HepG2 (cell line): Measurements from ENCODE around the gene PRR11. TPM values are rescaled to one million over a fixed set of nuclear protein-coding genes. Genes with fewer than 3 reads are reported as not detected.
"Not testable (repeated sequence)": the region's sequence is repeated elsewhere in the genome, so short reads cannot be mapped to it uniquely, and the experiment has no call there.

Experiments used
- ATAC-seq: fragments of 200-7000 bp; cut with Tn5 transposase; 3 replicates; pipeline ENCODE4 v1.9.1; 2020; ENCODE audit warnings: mild to moderate bottlenecking, moderate library complexity
- BruUV-seq: library from RNA; stranded (reverse); fragments of 400-500 nt; replicated peaks from 2 replicates; lab custom pipeline; 2021; lab: Mats Ljungman, UMichigan
- CTCF ChIA-PET: fragments of 300-600 bp; formaldehyde crosslinking; extraction: SDS; loops from one replicate; lab custom pipeline; 2021; ENCODE audit warnings: low total read pairs, inconsistent platforms, low intra/inter-chr PET ratio; lab: Yijun Ruan, JAX
- POLR2A ChIA-PET: fragments of 350-600 bp; sonication (Branson Sonifier 250); formaldehyde crosslinking; loops from one replicate; lab custom pipeline; 2020; ENCODE audit warnings: antibody characterized with exemption, inconsistent platforms; lab: Yijun Ruan, JAX
- DNase-seq: peaks from one replicate; pipeline ENCODE4 v3.0.0-alpha.2; 2015; ENCODE audit warnings: low spot score
- FAIRE-seq: peaks from 3 replicates; lab custom pipeline; 2011; peaks lifted over from hg19 to GRCh38; lab: Jason Lieb, UNC
- H2AFZ ChIP-seq: one replicate; pipeline ENCODE4 v1.6.1; 2011; ENCODE audit warnings: low read length, inconsistent platforms
- H3K27ac ChIP-seq: fragments of 300-600 bp; 3 replicates; pipeline ENCODE4 v1.8.0; 2011; ENCODE audit warnings: mixed run types, mild to moderate bottlenecking, mixed read lengths, low read length, inconsistent platforms; ENCODE audit not compliant: insufficient read depth; ENCODE audit errors: extremely low read length
- H3K27me3 ChIP-seq, 2 experiments: fragments of 200-600 bp in 1 of 2; 2 replicates in 1 of 2; 3 replicates in 1 of 2; pipeline versions ENCODE4 v1.6.0 to v1.8.0; 2011; ENCODE audit warnings: low read length in 2 of 2, mild to moderate bottlenecking in 2 of 2, moderate library complexity in 2 of 2, inconsistent platforms in 1 of 2; ENCODE audit not compliant: insufficient read depth in 2 of 2, control insufficient read depth in 1 of 2
- H3K36me3 ChIP-seq, 2 experiments: fragments of 200-600 bp in 1 of 2; replicated peaks in 1 of 2; 2 replicates in 1 of 2; 3 replicates in 1 of 2; pipeline versions ENCODE4 v1.5.1 to v1.8.0; 2011; ENCODE audit warnings: low read length in 2 of 2, inconsistent platforms in 1 of 2; ENCODE audit not compliant: insufficient read depth in 2 of 2, control insufficient read depth in 1 of 2
- H3K4me1 ChIP-seq: 2 replicates; pipeline ENCODE4 v1.5.1; 2012; ENCODE audit warnings: low read length, inconsistent platforms; ENCODE audit not compliant: insufficient read depth
- H3K4me2 ChIP-seq: 2 replicates; pipeline ENCODE4 v1.6.0; 2011; ENCODE audit warnings: low read depth, low read length, inconsistent platforms
- H3K4me3 ChIP-seq, 3 experiments: fragments of 200-600 bp in 1 of 3; sonication (generic), shearing (Covaris generic) in 1 of 3; replicated peaks in 1 of 3; 2 replicates each; pipeline ENCODE4 v1.5.1; 2011 to 2016; ENCODE audit warnings: low read length in 3 of 3, inconsistent platforms in 2 of 3, low read depth in 2 of 3, mild to moderate bottlenecking in 2 of 3, control low read depth in 1 of 3, mixed read lengths in 1 of 3; ENCODE audit not compliant: insufficient read depth in 1 of 3
- H3K79me2 ChIP-seq: one replicate; pipeline ENCODE4 v1.6.1; 2011; ENCODE audit warnings: low read length, inconsistent platforms; ENCODE audit not compliant: insufficient read depth
- H3K9ac ChIP-seq: 2 replicates; pipeline ENCODE4 v1.6.0; 2011; ENCODE audit warnings: mild to moderate bottlenecking, low read depth, low read length, inconsistent platforms; ENCODE audit not compliant: insufficient read depth
- H3K9me3 ChIP-seq: 2 replicates; pipeline ENCODE4 v1.5.1; 2012; ENCODE audit warnings: mild to moderate bottlenecking, low read length
- H4K20me1 ChIP-seq: 2 replicates; pipeline ENCODE4 v1.6.0; 2011; ENCODE audit warnings: inconsistent platforms, mild to moderate bottlenecking, low read length, moderate library complexity; ENCODE audit not compliant: insufficient read depth
- CEBPB ChIP-seq: IDR thresholded peaks from 2 replicates; pipeline ENCODE4 v1.6.1; 2011; ENCODE audit warnings: low read depth, low read length, improper control_type of control experiment, borderline replicate concordance
- CEBPG ChIP-seq: IDR thresholded peaks from 2 replicates; pipeline ENCODE4 v1.6.1; 2016
- DRAP1 ChIP-seq: IDR thresholded peaks from 2 replicates; pipeline ENCODE4 v1.6.1; 2016; ENCODE audit warnings: missing genetic modification reagents, missing compliant biosample characterization
- FUBP1 ChIP-seq: sonication (generic); formaldehyde crosslinking; IDR thresholded peaks from 2 replicates; pipeline ENCODE4 v1.5.1; 2020; ENCODE audit warnings: missing genetic modification reagents, mild to moderate bottlenecking, borderline replicate concordance
- NFATC3 ChIP-seq: sonication (generic); formaldehyde crosslinking; IDR thresholded peaks from 2 replicates; pipeline ENCODE4 v1.5.1; 2020; ENCODE audit warnings: mild to moderate bottlenecking, missing genetic modification reagents
- REPIN1 ChIP-seq: sonication (generic); formaldehyde crosslinking; IDR thresholded peaks from 2 replicates; pipeline ENCODE4 v1.8.0; 2022; ENCODE audit warnings: missing genetic modification reagents, low read depth, mild to moderate bottlenecking, borderline replicate concordance
- REXO4 ChIP-seq: sonication (generic); formaldehyde crosslinking; IDR thresholded peaks from 2 replicates; pipeline ENCODE4 v1.8.0; 2022; ENCODE audit warnings: missing genetic modification reagents, mild to moderate bottlenecking, borderline replicate concordance
- ZBTB33 ChIP-seq: sonication (generic); formaldehyde crosslinking; IDR thresholded peaks from 2 replicates; pipeline ENCODE4 v1.4.0; 2020; ENCODE audit warnings: missing genetic modification reagents
- ZBTB38 ChIP-seq: sonication (generic); formaldehyde crosslinking; IDR thresholded peaks from 2 replicates; pipeline ENCODE4 v1.5.1; 2020; ENCODE audit warnings: mild to moderate bottlenecking, missing genetic modification reagents
- ZFP90 ChIP-seq: sonication (generic); formaldehyde crosslinking; IDR thresholded peaks from 2 replicates; pipeline ENCODE4 v1.8.0; 2022; ENCODE audit warnings: missing genetic modification reagents, mild to moderate bottlenecking, inconsistent platforms, borderline replicate concordance
- ZKSCAN1 ChIP-seq: fragments of 150-350 bp; IDR thresholded peaks from 2 replicates; pipeline ENCODE4 v1.6.1; 2014; ENCODE audit warnings: low read length
- WGBS: methylation state at CpG from one replicate; pipeline ENCODE4 v1.1.6; 2017; ENCODE audit warnings: low lambda C conversion rate; 5-methylcytosine and 5-hydroxymethylcytosine counted together
- in situ Hi-C: cut with HindIII; loops from 2 replicates; pipeline ENCODE4 v1.10.0; 2017; ENCODE audit warnings: low pct_unique_long_range_greater_than_20kb; ENCODE audit not compliant: extremely low pct_ligation_motif_present
- intact Hi-C: fragments of 100-400 bp; cut with micrococcal nuclease; formaldehyde crosslinking; loops from one replicate; pipeline ENCODE4 v1.10.0; 2022; ENCODE audit not compliant: unreplicated experiment
- polyA plus RNA-seq, 8 experiments: library from polyadenylated mRNA; depleted of rRNA in 3 of 8; stranded (reverse) in 7 of 8; unstranded in 1 of 8; fragments of >200 nt; fragmentation: Illumina TruSeq in 4 of 8; extraction: Trizol in 4 of 8; gene quantifications; 2 replicates each; pipeline versions ENCODE4 v1.2.1 to v1.2.3, GENCODE V29; 2011 to 2016; ENCODE audit warnings: low read depth in 4 of 8, missing spikeins in 1 of 8, mixed read lengths in 1 of 8; ENCODE audit not compliant: insufficient read depth in 1 of 8
- total RNA-seq, 5 experiments: library from RNA; depleted of rRNA; stranded (reverse); fragments of >200 nt; fragmentation: Illumina TruSeq; extraction: Trizol; gene quantifications; 2 replicates each; pipeline ENCODE4 v1.2.3, GENCODE V29; 2016; ENCODE audit warnings: low read depth in 1 of 5

The PRR11 gene
- total and polyA plus RNA-seq, 2 of the 13 experiments (the other 11 are each of a cell fraction or from before 2014, with no cell fraction given), result 35.7 to 39.2 TPM

- peaks cover 81% of the 10 kb centered on the region for H3K79me2 ChIP-seq
- WGBS, result 97% methylated on average over 10 of the region's 10 CpGs
- FAIRE-seq, H4K20me1 ChIP-seq, in situ Hi-C loops, intact Hi-C loops, H3K4me2 ChIP-seq, H3K9ac ChIP-seq, BruUV-seq, DNase-seq, ATAC-seq, CTCF ChIA-PET, H3K4me3 ChIP-seq, H3K36me3 ChIP-seq, H2AFZ ChIP-seq, H3K27ac ChIP-seq, POLR2A ChIA-PET, H3K9me3 ChIP-seq, H3K27me3 ChIP-seq: not testable (repeated sequence)
- TF ChIP-seq ZBTB38 (CRISPR knock-in tag), result peak; percentile 41; the same call in 1 of the 2 replicates
- peak; percentile 22; the same call in 1 of the 2 replicates for TF ChIP-seq ZBTB33 (CRISPR knock-in tag)
- 0 out of 2 replicates have a peak, but pooled peaks have one; percentile 24 for TF ChIP-seq CEBPG (CRISPR knock-in tag)
- peak; percentile 24; the same call in 1 of the 2 replicates for TF ChIP-seq CEBPB
- peaks cover 17% of the 10 kb centered on the region for H3K4me1 ChIP-seq
These were observed 17.2 kb upstream of the PRR11 start for GRCh38 chr17:59138339-59138738.

GRCh38 chr17:59139939-59140338 is 15.6 kb upstream of the PRR11 start:
- ATAC-seq (no peak), FAIRE-seq (no peak), DNase-seq (no peak)
- in situ Hi-C loops, result no loop called here
- H3K9ac ChIP-seq, result no peak overlapping the region
- no peak overlapping the region for H3K27ac ChIP-seq
- no peaks in the 10 kb centered on the region for H3K9me3 ChIP-seq
- intact Hi-C loops, result no loop called here
- no TSS peak for BruUV-seq
- no peak overlapping the region for H3K4me3 ChIP-seq
- no peak overlapping the region for H3K4me2 ChIP-seq
- 95% methylated on average over 4 of the region's 4 CpGs for WGBS
- peaks cover 3 to 4% of the 10 kb centered on the region in 2 experiments; a peak in 2 of 5 replicates for H3K36me3 ChIP-seq
- TF ChIP-seq REPIN1 (CRISPR knock-in tag) (no peak), NFATC3 (CRISPR knock-in tag) (no peak), REXO4 (no peak), FUBP1 (CRISPR knock-in tag) (no peak), ZFP90 (CRISPR knock-in tag) (no peak), DRAP1 (CRISPR knock-in tag) (no peak), ZKSCAN1 (no peak)
- ChIA-PET CTCF (no interaction called here), POLR2A (no interaction called here)
- H3K79me2 ChIP-seq, result peaks cover 81% of the 10 kb centered on the region
- H4K20me1 ChIP-seq, result no peaks in the 10 kb centered on the region
- H2AFZ ChIP-seq, result no peak overlapping the region
- peaks cover 17% of the 10 kb centered on the region for H3K4me1 ChIP-seq
- no peaks in the 10 kb centered on the region for H3K27me3 ChIP-seq
